ENCODE measurements around the gene MYH6. TPM values are rescaled to one million over a fixed set of nuclear protein-coding genes. Genes with fewer than 3 reads are reported as not detected.

The MYH6 gene
- total RNA-seq, 4 donors from 2014 or later, result 0.07 TPM; not detected in 3

DNA sequence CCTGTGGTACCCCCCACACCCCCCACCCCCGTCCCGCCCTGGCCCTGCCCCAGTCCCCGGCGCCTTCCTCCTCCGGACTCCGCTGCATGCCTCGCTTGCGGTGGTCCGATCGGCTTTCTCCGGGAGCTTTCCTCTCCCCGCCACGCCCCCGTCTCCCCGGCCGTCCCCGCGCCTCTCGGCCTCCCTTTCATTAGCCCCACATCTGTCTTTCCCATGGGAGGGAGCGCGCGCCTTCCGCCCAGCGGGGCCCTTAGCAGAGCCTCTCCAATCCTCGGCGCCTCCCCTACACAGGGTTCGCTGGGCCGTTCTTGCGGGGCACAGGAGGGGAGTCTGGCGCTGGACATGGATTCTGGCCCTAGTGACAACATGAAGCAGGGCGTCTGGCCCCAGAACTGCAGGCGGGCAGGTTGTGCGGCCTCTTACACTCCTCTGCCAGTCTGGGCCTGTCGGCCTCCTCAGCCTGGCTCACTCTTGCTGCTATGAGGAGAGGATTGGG, 41.6 kb downstream of the MYH6 start:
- peak overlapping the region; percentile 60 to 68 for H3K4me3 ChIP-seq
- H3K9me3 ChIP-seq, result no peaks in the 10 kb centered on the region
- TF ChIP-seq POLR2A (IDR thresholded peaks at IDR 0.05), result no peak
- TF ChIP-seq, protein P1, sequence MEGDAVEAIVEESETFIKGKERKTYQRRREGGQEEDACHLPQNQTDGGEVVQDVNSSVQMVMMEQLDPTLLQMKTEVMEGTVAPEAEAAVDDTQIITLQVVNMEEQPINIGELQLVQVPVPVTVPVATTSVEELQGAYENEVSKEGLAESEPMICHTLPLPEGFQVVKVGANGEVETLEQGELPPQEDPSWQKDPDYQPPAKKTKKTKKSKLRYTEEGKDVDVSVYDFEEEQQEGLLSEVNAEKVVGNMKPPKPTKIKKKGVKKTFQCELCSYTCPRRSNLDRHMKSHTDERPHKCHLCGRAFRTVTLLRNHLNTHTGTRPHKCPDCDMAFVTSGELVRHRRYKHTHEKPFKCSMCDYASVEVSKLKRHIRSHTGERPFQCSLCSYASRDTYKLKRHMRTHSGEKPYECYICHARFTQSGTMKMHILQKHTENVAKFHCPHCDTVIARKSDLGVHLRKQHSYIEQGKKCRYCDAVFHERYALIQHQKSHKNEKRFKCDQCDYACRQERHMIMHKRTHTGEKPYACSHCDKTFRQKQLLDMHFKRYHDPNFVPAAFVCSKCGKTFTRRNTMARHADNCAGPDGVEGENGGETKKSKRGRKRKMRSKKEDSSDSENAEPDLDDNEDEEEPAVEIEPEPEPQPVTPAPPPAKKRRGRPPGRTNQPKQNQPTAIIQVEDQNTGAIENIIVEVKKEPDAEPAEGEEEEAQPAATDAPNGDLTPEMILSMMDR (IDR thresholded peaks at IDR 0.05), result peak in 1 of 4 experiments; percentile 14
- peaks cover 0 to 7% of the 10 kb centered on the region in 2 donors for H3K4me1 ChIP-seq
- no peaks in the 10 kb centered on the region for H3K36me3 ChIP-seq
- intact Hi-C loops (cut with DNase I; ENCODE audit: low total_unique reads), result no loop called here
- H3K27ac ChIP-seq, result peak overlapping the region; percentile 97 to 98
- DNase-seq, result peak; percentile 83
- no peaks in the 10 kb centered on the region for H3K27me3 ChIP-seq

DNA sequence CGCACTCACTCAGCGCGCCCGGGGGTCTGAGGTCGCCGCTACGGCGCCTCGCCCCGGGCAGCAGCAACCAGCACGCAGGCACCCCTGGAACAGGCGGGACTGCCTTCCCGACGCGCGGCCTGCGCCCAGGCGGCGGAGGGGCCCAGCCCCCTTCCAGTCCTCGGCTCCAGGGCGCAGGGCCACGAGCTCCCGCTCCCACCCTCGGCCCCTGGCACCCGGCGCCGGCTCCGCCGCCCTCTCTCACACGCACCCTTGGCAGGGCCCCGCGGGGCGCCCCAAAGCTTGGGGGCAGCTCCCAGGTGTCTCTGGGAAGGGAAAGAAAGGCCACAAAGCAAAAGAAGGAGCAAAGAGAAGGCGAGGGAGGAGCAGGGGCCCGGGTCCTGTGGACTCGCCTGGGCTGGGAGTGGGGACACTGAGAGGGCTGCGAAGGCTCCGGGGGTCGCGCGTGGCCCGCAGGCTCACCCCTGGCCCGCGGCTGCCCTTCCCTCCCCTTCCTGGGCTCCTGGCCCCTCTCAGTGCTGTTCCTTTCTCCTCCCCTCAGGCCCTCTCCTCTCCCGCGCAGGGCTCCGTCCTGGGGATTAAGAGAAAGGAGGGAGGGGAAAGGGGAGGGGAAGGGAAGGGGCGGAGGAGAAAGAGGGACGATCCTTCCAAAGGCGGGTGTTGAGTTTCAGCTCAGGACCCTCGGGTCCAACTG, 42.2 kb downstream of the MYH6 start:
- H3K4me1 ChIP-seq, result peaks cover 0 to 7% of the 10 kb centered on the region in 2 donors
- intact Hi-C loops (cut with DNase I; ENCODE audit: low total_unique reads), result no loop called here
- peak; percentile 75 to 81 for DNase-seq
- H3K27ac ChIP-seq, result peak overlapping the region; percentile 97 to 98
- peak overlapping the region; percentile 60 to 68 for H3K4me3 ChIP-seq
- peak; percentile 66 to 69 for TF ChIP-seq POLR2A (IDR thresholded peaks at IDR 0.05)
- TF ChIP-seq, protein P1 (IDR thresholded peaks at IDR 0.05), result no peak
- H3K36me3 ChIP-seq, result no peaks in the 10 kb centered on the region
- H3K9me3 ChIP-seq, result no peaks in the 10 kb centered on the region
- no peaks in the 10 kb centered on the region for H3K27me3 ChIP-seq

DNA sequence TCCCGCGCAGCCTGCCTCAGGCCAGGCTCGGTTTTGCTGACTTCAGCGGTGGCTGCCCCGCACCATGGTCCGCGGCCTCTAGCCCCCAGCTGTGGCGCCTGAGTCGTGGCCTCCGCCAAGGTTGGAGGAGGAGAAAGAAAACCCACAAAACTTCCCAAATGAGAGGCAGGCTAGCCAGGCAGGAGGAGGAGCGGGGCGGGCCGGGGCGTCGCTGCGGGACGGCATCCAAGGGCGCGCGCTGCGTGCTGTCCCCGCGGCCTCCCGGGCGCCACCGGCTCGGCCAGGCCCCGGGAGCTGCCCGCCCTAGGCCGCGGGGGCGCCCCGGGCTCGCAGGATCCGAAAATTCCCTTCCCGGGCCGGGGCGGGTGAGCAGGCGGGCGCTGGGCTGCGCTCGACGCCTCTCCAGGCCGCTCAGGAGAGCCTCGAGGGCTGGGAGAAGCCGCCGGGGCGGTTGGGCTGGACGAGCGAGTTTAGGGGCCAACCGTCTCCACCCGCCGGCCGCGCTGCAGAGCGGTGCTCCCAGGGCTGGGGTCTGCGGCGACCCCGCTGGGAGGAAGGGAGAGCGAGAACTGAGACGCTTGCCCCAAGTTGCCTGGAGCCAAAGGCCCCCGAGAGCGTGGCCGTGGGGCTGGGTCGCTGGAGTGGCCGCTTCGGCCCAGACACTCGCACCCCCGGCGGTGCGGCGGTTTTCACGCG, 42.9 kb downstream of the MYH6 start, which contains the start of gene EFS:
EFS (minus strand) TSS at position 137 of the 696 bp plus-strand sequence. CDS start 147 bp downstream, outside the sequence.
- Histone ChIP-seq H3K36me3 (no peaks in the 10 kb centered on the region), H3K27me3 (no peaks in the 10 kb centered on the region), H3K4me1 (peaks cover 0 to 7% of the 10 kb centered on the region in 2 donors), H3K9me3 (no peaks in the 10 kb centered on the region), H3K27ac (peak within 1 kb of the TSS; percentile 97 to 98), H3K4me3 (peak within 1 kb of the TSS; percentile 60 to 68)
- TF ChIP-seq POLR2A (IDR thresholded peaks at IDR 0.05), result peak in 1 of 2 donors; percentile 26
- TF ChIP-seq, protein P1 (IDR thresholded peaks at IDR 0.05), result no peak
- intact Hi-C loops (cut with DNase I; ENCODE audit: low total_unique reads), result no loop called here
- peak; percentile 49 to 71 for DNase-seq

DNA sequence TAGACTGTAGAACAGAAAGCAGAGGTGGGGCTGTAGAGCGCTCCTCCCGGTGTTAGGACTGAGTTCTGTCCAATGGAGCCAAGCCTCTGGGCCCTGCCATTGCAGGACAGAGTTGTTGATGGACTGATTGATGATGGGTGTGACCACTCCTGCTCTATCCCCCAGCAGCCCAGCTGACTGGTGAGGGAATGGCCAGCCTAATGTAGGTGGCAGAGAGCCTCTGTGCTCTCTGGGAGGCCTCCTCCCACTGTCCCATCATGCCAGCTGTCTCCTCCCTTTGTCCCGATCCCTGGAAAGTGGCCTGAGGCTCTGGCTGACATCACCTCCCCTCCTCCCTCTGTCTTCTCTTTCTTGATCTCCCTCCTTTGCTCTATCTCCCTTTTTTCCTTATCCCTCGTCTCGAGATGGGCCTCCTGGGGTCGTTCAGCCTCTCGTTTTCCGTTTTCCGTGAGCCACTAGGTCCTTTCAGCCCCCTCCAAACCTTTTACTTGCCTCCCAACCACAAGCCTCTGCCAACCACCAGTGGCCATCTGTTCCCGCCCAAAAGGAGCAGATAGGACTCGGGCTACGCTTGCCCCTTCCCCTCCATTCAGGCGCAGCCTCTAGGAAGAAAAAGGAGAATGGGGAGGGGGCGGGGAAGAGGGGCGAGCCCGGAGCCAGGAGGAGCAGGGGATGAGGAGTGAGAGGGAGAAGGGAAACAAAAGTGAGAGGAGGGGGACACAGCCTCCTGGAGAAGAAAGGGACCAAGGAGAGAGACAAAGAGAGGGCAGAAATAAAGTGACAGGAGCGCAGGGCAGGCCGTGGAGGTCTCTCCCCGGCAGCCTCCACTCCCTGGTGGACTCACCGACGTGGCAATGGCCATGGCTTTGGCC, 43.7 kb downstream of the MYH6 start:
- H3K9me3 ChIP-seq, result no peaks in the 10 kb centered on the region
- no peak for TF ChIP-seq POLR2A (IDR thresholded peaks at IDR 0.05)
- TF ChIP-seq, protein P1 (IDR thresholded peaks at IDR 0.05), result no peak
- no peaks in the 10 kb centered on the region for H3K27me3 ChIP-seq
- H3K36me3 ChIP-seq, result no peaks in the 10 kb centered on the region
- peak overlapping the region; percentile 97 to 98 for H3K27ac ChIP-seq
- peak overlapping the region; percentile 60 to 68 for H3K4me3 ChIP-seq
- intact Hi-C loops (cut with DNase I; ENCODE audit: low total_unique reads), result no loop called here
- peak; percentile 52 to 54 for DNase-seq
- H3K4me1 ChIP-seq, result peaks cover 0 to 7% of the 10 kb centered on the region in 2 donors
